Heart right ventricle (tissue), 16 donors: ENCODE measurements around the gene LZIC. TPM values are rescaled to one million over a fixed set of nuclear protein-coding genes. Genes with fewer than 3 reads are reported as not detected.

Experiments used
- ATAC-seq, 8 donors: fragments of 200-7000 bp; cut with Tn5 transposase; one replicate each; pipeline ENCODE4 v1.9.1; 2020; ENCODE audit warnings: mild to moderate bottlenecking in 8 of 8, moderate library complexity in 8 of 8, moderate number of reproducible peaks in 1 of 8
- DNase-seq, 2 donors: peaks; one replicate each; pipeline ENCODE4 v3.0.0-alpha.2; 2020
- H3K27ac ChIP-seq, 10 donors: fragments of 200-600 bp; sonication (generic) in 2 of 10; one replicate each; pipeline versions ENCODE4 v1.5.0 to v1.8.0; 2020 to 2022; ENCODE audit warnings: mild to moderate bottlenecking in 3 of 10
- H3K27me3 ChIP-seq, 7 donors: fragments of 200-600 bp; one replicate each; pipeline ENCODE4 v1.8.0; 2021 to 2022; ENCODE audit warnings: mild to moderate bottlenecking in 2 of 7
- H3K36me3 ChIP-seq, 9 donors: fragments of 200-600 bp; sonication (generic) in 1 of 9; one replicate each; pipeline versions ENCODE4 v1.5.0 to v1.8.0; 2020 to 2022; ENCODE audit warnings: mild to moderate bottlenecking in 2 of 9
- H3K4me1 ChIP-seq, 9 donors: fragments of 200-600 bp; sonication (generic) in 1 of 9; one replicate each; pipeline versions ENCODE4 v1.5.0 to v1.8.0; 2020 to 2022; ENCODE audit warnings: mild to moderate bottlenecking in 4 of 9
- H3K4me3 ChIP-seq, 10 donors: fragments of 200-600 bp; sonication (generic) in 2 of 10; one replicate each; pipeline versions ENCODE4 v1.5.0 to v1.8.0; 2020 to 2022; ENCODE audit warnings: mild to moderate bottlenecking in 7 of 10, moderate library complexity in 2 of 10
- H3K9me3 ChIP-seq, 11 donors: fragments of 200-600 bp in 10 of 11; sonication (generic) in 2 of 11; one replicate each; pipeline versions ENCODE4 v1.5.0 to v1.8.0; 2013 to 2022; ENCODE audit warnings: mild to moderate bottlenecking in 2 of 11, control low read depth in 1 of 11, moderate library complexity in 1 of 11
- CTCF ChIP-seq, 9 donors: fragments of 200-600 bp; sonication (generic) in 2 of 9; IDR thresholded peaks; one replicate each; pipeline versions ENCODE4 v1.5.0 to v1.8.0; 2021 to 2022; ENCODE audit warnings: antibody characterized with exemption in 9 of 9, mild to moderate bottlenecking in 5 of 9, moderate library complexity in 1 of 9
- WGBS, 2 donors: extraction: QIAGEN DNeasy Blood & Tissue Kit; methylation state at CpG; one replicate each; pipeline ENCODE4 v1.1.7; 2013; ENCODE audit warnings: inconsistent platforms in 1 of 2; 5-methylcytosine and 5-hydroxymethylcytosine counted together
- intact Hi-C, 10 donors: fragments of 100-400 bp; cut with DNase I; formaldehyde crosslinking; loops; one replicate each; pipeline versions ENCODE4 v1.11.1 to v1.14.2; 2022
- polyA plus RNA-seq, 2 donors: library from polyadenylated mRNA; stranded (reverse); fragments of 200-250 nt; gene quantifications; one replicate each; pipeline ENCODE4 v1.2.3, GENCODE V29; 2013
- total RNA-seq, 10 donors: library from RNA; stranded (reverse); fragmentation: NEBNext Ultra II Directional in 3 of 10; extraction: Animal tissue kit (Norgen Biotek cat#: 25700) in 3 of 10; gene quantifications; one replicate each; pipeline versions ENCODE4 v1.2.1 to v1.2.4, GENCODE V29; 2021 to 2023
- donor health status: Arrhythmogenic right ventricular cardiomyopathy.
- donor health status: ischemic (EF 13 %, LVEDD 7.1; RV severe dilation, severe dysfunction).
- donor health status: healthy with polysubstance abuse.
- donor health status: DM: no; HTN: yes; CAD: no.
- donor health status: DM: no; HTN: no; CAD: no.
- donor health status: ischemic (EF 25% LVEDD 6.9; RV normal size, moderate dysfunction).
- donor health status: ischemic (EF 25% LVEDD 5.7; RV mildly dilated, moderate dysfunction).
- donor health status: healthy.
- donor health status: DM: yes; HTN: yes; CAD: no.
- donor health status: Ischemic cardiomyopathy.
- donor health status: ischemic (EF 35%, LVEDD 5.7; RV mildly dilated, moderate dysfunction).
- donor health status: nonischemic (EF 11% LVEDD 7.7; RV severe dilation, severe dysfunction).
- donor health status: DM: yes; HTN: yes; CAD: no.
- donor health status: PGD.
- donor health status: ischemic (EF 29% LVEDD 5.4; RV normal size, mild dysfunction).
- donor health status: nonischemic (EF 23%, LVEDD 6.1; RV moderate dilation, normal function).

Gene LZIC
- total and polyA plus RNA-seq, 12 donors, result 13.4 to 38.0 (median 31.9) TPM

GRCh38 chr1:9886092-9886742 is 57.0 kb downstream of the LZIC start:
- Histone ChIP-seq H3K4me3 (no peak overlapping the region), H3K27ac (peak overlapping the region in 9 of 10 donors; percentile 7 to 89 (median 57)), H3K4me1 (peaks cover 24 to 93% (median 60%) of the 10 kb centered on the region in 9 donors), H3K9me3 (no peaks in the 10 kb centered on the region), H3K27me3 (no peaks in the 10 kb centered on the region), H3K36me3 (peaks cover 0 to 20% (median 0%) of the 10 kb centered on the region in 9 donors)
- no peak for DNase-seq
- peak in 1 of 9 donors; percentile 8 for TF ChIP-seq CTCF (IDR thresholded peaks at IDR 0.05)
- intact Hi-C loops, result no loop called here
- peak in 6 of 8 donors; percentile 29 to 72 (median 54) for ATAC-seq
- 48 to 57% methylated on average over 17 of the region's 17 CpGs for WGBS, 2 donors

GRCh38 chr1:9884805-9885204 is 58.4 kb downstream of the LZIC start:
- Histone ChIP-seq H3K4me3 (no peak overlapping the region), H3K9me3 (no peaks in the 10 kb centered on the region), H3K27ac (peak overlapping the region in 9 of 10 donors; percentile 47 to 89 (median 66)), H3K27me3 (no peaks in the 10 kb centered on the region), H3K36me3 (peaks cover 0 to 21% (median 0%) of the 10 kb centered on the region in 9 donors), H3K4me1 (peaks cover 12 to 79% (median 46%) of the 10 kb centered on the region in 9 donors)
- intact Hi-C loops, result no loop called here
- peak in 3 of 8 donors; percentile 7 to 13 (median 9) for ATAC-seq
- DNase-seq, result no peak
- WGBS, 2 donors, result 67 to 68% methylated on average over 8 of the region's 8 CpGs
- no peak for TF ChIP-seq CTCF (IDR thresholded peaks at IDR 0.05)

GRCh38 chr1:9883585-9884449 is 59.4 kb downstream of the LZIC start:
- peaks cover 0 to 21% (median 0%) of the 10 kb centered on the region in 9 donors for H3K36me3 ChIP-seq
- intact Hi-C loops, result no loop called here
- no peak for TF ChIP-seq CTCF (IDR thresholded peaks at IDR 0.05)
- peaks cover 8 to 69% (median 37%) of the 10 kb centered on the region in 9 donors for H3K4me1 ChIP-seq
- no peak for DNase-seq
- H3K9me3 ChIP-seq, result no peaks in the 10 kb centered on the region
- no peak overlapping the region for H3K4me3 ChIP-seq
- peak overlapping the region in 9 of 10 donors; percentile 47 to 89 (median 66) for H3K27ac ChIP-seq
- WGBS, 2 donors, result 69 to 79% methylated on average over 11 of the region's 11 CpGs
- no peaks in the 10 kb centered on the region for H3K27me3 ChIP-seq
- ATAC-seq, result peak in 7 of 8 donors; percentile 18 to 75 (median 50)

- Histone ChIP-seq H3K27ac (peak overlapping the region in 7 of 10 donors; percentile 7 to 89 (median 64)), H3K4me1 (peaks cover 7 to 67% (median 37%) of the 10 kb centered on the region in 9 donors), H3K27me3 (no peaks in the 10 kb centered on the region), H3K36me3 (peaks cover 0 to 24% (median 0%) of the 10 kb centered on the region in 9 donors), H3K4me3 (no peak overlapping the region), H3K9me3 (no peaks in the 10 kb centered on the region)
- intact Hi-C loops, result no loop called here
- 83 to 88% methylated on average over 12 of the region's 12 CpGs for WGBS, 2 donors
- ATAC-seq (no peak), DNase-seq (no peak)
- no peak for TF ChIP-seq CTCF (IDR thresholded peaks at IDR 0.05)
Observed at GRCh38 chr1:9882945-9883303, 60.3 kb downstream of the LZIC start.
